HG03045 (cell line): ENCODE results near the gene SORT1.

Experiments used
- ATAC-seq: cut with Tn5 transposase; IDR thresholded peaks from one replicate; pipeline ENCODE4 v1.9.1; 2021; ENCODE audit warnings: mild to moderate bottlenecking, moderate library complexity; ENCODE audit not compliant: unreplicated experiment

SORT1 gene

GRCh38 chr1:109277434-109278204, 120.1 kb downstream of the SORT1 start:
- peak; percentile 81 for ATAC-seq

GRCh38 chr1:109275706-109276345, 121.9 kb downstream of the SORT1 start:
- ATAC-seq = no peak

DNA sequence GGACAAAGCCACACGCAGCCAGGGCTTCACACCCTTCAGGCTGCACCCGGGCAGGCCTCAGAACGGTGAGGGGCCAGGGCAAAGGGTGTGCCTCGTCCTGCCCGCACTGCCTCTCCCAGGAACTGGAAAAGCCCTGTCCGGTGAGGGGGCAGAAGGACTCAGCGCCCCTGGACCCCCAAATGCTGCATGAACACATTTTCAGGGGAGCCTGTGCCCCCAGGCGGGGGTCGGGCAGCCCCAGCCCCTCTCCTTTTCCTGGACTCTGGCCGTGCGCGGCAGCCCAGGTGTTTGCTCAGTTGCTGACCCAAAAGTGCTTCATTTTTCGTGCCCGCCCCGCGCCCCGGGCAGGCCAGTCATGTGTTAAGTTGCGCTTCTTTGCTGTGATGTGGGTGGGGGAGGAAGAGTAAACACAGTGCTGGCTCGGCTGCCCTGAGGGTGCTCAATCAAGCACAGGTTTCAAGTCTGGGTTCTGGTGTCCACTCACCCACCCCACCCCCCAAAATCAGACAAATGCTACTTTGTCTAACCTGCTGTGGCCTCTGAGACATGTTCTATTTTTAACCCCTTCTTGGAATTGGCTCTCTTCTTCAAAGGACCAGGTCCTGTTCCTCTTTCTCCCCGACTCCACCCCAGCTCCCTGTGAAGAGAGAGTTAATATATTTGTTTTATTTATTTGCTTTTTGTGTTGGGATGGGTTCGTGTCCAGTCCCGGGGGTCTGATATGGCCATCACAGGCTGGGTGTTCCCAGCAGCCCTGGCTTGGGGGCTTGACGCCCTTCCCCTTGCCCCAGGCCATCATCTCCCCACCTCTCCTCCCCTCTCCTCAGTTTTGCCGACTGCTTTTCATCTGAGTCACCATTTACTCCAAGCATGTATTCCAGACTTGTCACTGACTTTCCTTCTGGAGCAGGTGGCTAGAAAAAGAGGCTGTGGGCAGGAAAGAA, 122.9 kb downstream of the SORT1 start:
- ATAC-seq = no peak

DNA sequence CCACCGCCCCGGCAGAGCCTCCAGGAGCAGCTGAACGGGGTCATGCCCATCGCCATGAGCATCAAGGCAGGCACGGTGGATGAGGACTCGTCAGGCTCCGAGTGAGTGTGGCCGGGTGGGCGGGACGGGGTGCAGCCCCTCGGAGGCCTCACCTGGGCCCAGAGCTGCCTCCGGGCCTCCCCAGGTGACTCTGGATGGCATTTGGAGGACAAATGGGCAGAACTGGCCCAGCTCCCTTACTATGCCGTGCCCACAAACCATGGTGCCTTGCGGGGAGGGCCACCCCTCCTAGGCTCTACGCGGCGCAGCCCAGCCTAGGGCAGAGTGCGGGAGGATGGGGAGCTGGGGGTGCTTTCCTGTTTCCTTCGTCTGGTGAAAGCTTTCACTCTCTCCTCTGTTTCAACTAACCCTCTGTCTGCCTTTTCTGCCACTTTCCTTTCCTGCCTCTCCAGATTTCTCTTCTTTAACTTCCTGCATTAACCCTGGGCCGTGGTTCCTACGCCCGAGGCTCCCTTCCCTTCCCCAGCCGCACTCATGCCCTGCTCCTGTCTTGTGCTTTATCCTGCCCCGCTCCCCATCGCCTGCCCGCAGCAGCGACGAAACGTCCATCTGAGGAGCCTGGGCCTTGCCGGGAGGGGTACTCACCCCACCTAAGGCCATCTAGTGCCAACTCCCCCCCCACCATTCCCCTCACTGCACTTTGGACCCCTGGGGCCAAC, 124.0 kb downstream of the SORT1 start:
- ATAC-seq = no peak

GRCh38 chr1:109272831-109273547, 124.7 kb downstream of the SORT1 start:
- no peak for ATAC-seq

DNA sequence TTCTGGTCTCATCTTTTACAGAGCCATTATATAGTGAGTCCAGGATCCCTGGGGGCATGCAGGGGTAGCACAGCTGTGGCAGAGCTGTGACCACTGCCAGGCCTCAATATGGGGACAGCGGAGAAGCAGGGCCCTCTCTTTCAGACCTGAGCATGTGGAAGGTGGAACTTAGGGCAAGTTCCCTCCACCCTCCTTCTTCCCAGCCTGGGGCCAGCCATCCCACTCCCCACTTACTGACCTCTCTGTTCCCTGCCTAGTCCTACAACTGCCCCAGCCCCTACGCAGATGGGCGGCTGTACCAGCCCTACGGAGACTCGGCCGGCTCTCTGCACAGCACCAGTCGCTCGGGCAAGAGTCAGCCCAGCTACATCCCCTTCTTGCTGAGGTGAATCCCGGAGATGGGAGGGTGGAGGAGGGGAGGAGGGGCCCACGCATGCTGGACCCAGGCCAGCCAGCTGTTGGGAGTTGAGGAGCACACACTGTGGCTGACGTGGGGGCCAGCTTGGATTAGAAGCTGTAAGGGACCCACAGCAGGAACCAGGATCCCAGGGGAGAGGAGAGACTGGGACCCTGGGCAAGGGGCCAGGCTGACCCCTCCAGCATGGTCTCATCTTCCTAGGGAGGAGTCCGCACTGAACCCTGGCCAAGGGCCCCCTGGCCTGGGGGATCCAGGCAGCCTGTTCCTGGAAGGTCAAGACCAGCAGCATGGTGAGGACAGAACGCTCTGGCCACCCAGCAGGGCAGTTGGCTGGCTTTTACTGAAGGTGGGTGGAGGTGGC, 125.5 kb downstream of the SORT1 start:
- ATAC-seq = no peak

DNA sequence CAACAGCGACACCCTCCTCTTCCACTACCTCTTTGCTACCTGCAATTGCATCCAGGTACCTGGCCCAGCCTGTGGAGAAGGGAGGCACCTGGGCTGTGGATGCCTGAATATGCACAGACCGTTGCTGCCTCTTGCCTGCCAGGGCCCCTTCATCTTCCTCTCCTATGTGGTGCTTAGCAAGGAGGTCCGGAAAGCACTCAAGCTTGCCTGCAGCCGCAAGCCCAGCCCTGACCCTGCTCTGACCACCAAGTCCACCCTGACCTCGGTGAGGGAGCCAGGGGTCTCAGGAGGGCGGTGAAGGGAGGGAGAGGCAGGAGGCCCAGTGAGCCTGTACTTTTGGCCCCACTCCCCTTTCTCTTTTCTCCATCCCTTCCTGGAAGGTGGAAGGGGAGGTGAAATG, 126.3 kb downstream of the SORT1 start:
- ATAC-seq = no peak

DNA sequence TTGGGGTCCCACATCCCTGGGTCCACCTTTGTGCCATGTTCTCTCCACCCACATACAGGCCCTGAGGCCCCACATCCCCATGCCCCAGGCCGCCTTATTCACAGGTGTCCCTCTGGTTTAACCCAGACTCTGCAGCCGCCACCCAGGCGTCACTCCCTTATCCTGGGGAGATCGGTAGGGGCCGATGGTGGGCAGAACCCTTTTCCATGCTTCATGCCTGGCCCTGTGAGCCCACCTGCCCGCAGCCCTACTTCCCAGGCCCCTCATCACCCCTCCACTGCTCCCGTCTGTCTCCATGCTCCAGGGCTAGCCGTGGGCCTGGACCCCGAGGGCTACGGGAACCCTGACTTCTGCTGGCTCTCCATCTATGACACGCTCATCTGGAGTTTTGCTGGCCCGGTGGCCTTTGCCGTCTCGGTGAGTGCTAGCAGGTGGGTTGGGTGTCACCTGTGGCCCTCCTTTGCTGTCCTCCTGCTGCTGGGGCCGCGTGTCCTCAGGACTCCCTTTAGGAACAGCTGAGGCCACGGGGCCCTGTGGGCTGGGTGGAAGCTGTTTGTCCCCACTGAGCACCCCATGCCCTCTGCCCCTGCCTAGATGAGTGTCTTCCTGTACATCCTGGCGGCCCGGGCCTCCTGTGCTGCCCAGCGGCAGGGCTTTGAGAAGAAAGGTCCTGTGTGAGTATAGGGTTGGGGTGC, 126.9 kb downstream of the SORT1 start:
- no peak for ATAC-seq

- no peak for ATAC-seq
Measured at GRCh38 chr1:109269981-109270622, 127.6 kb downstream of the SORT1 start.

GRCh38 chr1:109269212-109269980, 128.3 kb downstream of the SORT1 start:
- no peak for ATAC-seq

DNA sequence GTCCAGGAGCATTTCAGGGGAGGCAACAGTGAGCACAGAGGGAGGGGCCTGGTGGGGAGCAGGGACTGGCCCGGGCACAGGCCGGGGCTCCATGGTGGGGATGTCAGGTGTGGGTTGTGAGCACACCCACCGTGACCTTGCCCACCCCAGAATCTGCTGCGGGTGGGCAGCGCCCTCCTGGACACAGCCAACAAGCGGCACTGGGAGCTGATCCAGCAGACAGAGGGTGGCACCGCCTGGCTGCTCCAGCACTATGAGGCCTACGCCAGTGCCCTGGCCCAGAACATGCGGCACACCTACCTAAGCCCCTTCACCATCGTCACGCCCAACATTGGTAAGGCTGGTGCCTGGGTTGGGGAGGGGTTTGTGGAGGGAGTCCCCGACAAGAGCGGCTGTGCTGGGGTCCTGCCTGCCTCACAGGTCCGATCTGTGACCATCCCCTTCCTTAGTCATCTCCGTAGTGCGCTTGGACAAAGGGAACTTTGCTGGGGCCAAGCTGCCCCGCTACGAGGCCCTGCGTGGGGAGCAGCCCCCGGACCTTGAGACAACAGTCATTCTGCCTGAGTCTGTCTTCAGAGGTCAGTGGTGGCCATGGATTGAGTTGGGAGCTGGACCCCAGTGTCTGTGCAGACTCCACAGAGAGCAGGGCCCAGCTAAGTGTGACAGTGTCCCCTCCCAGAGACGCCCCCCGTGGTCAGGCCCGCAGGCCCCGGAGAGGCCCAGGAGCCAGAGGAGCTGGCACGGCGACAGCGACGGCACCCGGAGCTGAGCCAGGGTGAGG, 129.1 kb downstream of the SORT1 start:
- no peak for ATAC-seq

GRCh38 chr1:109267743-109268300, 129.9 kb downstream of the SORT1 start:
- no peak for ATAC-seq

GRCh38 chr1:109266965-109267364, 130.8 kb downstream of the SORT1 start:
- ATAC-seq = no peak

DNA sequence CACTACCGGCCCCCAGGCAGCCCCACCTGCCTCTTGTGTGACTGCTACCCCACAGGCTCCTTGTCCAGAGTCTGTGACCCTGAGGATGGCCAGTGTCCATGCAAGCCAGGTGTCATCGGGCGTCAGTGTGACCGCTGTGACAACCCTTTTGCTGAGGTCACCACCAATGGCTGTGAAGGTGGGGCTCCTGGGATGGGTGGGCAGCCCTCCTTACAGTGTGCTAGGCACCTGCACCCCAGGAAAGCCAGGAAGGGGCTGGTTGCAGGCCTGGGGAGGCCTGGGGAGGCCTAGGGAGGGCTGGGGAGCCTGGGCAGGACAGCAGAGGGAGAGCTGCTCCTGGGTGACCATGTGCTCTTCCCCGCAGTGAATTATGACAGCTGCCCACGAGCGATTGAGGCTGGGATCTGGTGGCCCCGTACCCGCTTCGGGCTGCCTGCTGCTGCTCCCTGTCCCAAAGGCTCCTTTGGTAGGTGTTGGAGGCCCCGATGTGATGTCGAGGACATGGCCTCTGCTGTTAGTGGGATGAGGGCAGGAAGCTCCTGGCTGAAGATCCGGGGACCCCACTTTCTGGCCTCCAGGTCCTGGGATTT, 131.9 kb downstream of the SORT1 start:
- ATAC-seq = no peak

- no peak for ATAC-seq
Measured at GRCh38 chr1:109265016-109265415, 132.7 kb downstream of the SORT1 start.

DNA sequence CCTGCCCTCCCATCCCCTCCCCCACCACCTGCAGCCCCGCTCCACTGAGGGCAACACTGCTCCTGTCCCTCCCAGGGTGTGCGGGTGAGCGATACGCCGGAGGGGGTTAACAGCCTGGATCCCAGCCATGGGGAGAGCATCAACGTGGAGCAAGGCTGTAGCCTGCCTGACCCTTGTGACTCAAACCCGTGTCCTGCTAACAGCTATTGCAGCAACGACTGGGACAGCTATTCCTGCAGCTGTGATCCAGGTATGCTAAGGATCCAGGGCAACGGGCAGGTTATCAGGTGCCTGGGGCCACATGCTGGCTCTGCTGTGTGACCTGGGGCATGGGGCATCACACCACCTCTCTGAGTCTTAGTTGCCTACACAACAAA, 133.4 kb downstream of the SORT1 start:
- no peak for ATAC-seq
